Lung (tissue), 12 donors: Measurements from ENCODE around the gene SLC36A2. TPM values are rescaled to one million over a fixed set of nuclear protein-coding genes. Genes with fewer than 3 reads are reported as not detected.

Source experiments
- ATAC-seq: fragments of 200-7000 bp; cut with Tn5 transposase; one replicate; pipeline ENCODE4 v1.9.1; 2020; ENCODE audit warnings: moderate number of reproducible peaks; ENCODE audit not compliant: insufficient read depth, low FRiP score
- DNase-seq, 3 donors: peaks; one replicate each; pipeline ENCODE4 v3.0.0-alpha.2; 2013 to 2017
- H3K27ac ChIP-seq, 2 donors: one replicate each; pipeline ENCODE4 v1.5.1; 2013; ENCODE audit warnings: mild to moderate bottlenecking in 2 of 2, moderate library complexity in 2 of 2, control low read depth in 1 of 2, inconsistent platforms in 1 of 2, low read depth in 1 of 2, low read length in 1 of 2
- H3K27me3 ChIP-seq, 3 donors: one replicate each; pipeline ENCODE4 v1.5.1; 2013; ENCODE audit warnings: low read length in 2 of 3; ENCODE audit not compliant: control insufficient read depth in 3 of 3, insufficient read depth in 3 of 3
- H3K36me3 ChIP-seq, 4 donors: one replicate each; pipeline ENCODE4 v1.5.1; 2013; ENCODE audit warnings: low read length in 4 of 4, mild to moderate bottlenecking in 1 of 4, moderate library complexity in 1 of 4; ENCODE audit not compliant: control insufficient read depth in 4 of 4, insufficient read depth in 4 of 4
- H3K4me1 ChIP-seq, 5 donors: one replicate each; pipeline ENCODE4 v1.5.1; 2013; ENCODE audit warnings: low read length in 5 of 5, mild to moderate bottlenecking in 2 of 5, moderate library complexity in 1 of 5; ENCODE audit not compliant: control insufficient read depth in 5 of 5, insufficient read depth in 5 of 5
- H3K4me3 ChIP-seq: one replicate; pipeline ENCODE4 v1.5.1; 2013; ENCODE audit warnings: mild to moderate bottlenecking, control low read depth, moderate library complexity
- H3K9ac ChIP-seq, 2 donors: one replicate each; pipeline ENCODE4 v1.5.1; 2013; ENCODE audit warnings: low read length in 2 of 2, control low read depth in 1 of 2; ENCODE audit not compliant: insufficient read depth in 1 of 2
- H3K9me3 ChIP-seq, 4 donors: one replicate each; pipeline ENCODE4 v1.5.1; 2013; ENCODE audit warnings: low read length in 3 of 4, mild to moderate bottlenecking in 1 of 4, moderate library complexity in 1 of 4; ENCODE audit not compliant: control insufficient read depth in 4 of 4, insufficient read depth in 3 of 4
- WGBS, 2 donors: extraction: QIAGEN DNeasy Blood & Tissue Kit; methylation state at CpG; one replicate each; pipeline ENCODE4 v1.1.7; 2013; 5-methylcytosine and 5-hydroxymethylcytosine counted together
- polyA plus RNA-seq, 2 donors: library from polyadenylated mRNA; stranded (reverse); fragments of 200-250 nt; gene quantifications; one replicate each; pipeline ENCODE4 v1.2.1, GENCODE V29; 2013
- total RNA-seq, 2 donors: library from RNA; depleted of rRNA in 1 of 2; stranded (reverse); fragments of >200 nt in 1 of 2; gene quantifications; one replicate each; pipeline ENCODE4 v1.2.1, GENCODE V29; 2014 to 2021
- TF ChIP-seq, protein P1 (sequence below): IDR thresholded peaks from 2 replicates; pipeline ENCODE4 v1.5.1; 2012; ENCODE audit warnings: mild to moderate bottlenecking; ENCODE audit errors: control extremely low read depth, extremely low read depth
- donor health status: control.
- donor health status: control.
- donor health status: Bipolar disorder and iron deficiency.
- donor health status: healthy.
- donor health status: DM: yes; HTN: yes; CAD: no.

Gene SLC36A2
- total and polyA plus RNA-seq, 4 donors: not detected

DNA sequence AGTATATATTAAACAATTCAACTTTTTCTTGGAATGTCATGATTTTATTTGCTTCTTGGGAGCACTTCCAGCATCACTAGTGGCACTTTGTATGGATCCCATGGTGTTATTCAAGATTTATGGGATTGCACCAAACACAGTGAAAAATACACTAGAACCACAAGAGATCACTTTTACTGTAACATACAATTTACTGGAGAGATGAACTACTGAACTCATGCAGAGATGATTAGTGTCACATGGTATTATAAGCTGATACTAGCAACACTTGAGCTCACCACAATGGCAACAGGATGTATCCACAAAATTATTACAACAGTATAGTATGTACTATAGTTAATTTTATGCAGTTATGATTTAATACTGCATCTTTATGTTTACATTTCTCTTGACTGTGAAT is 16.3 kb upstream of the SLC36A2 start:
- Histone ChIP-seq H3K9ac (no peak overlapping the region), H3K4me1 (no peaks in the 10 kb centered on the region), H3K9me3 (peaks cover 0 to 27% (median 12%) of the 10 kb centered on the region in 4 donors), H3K27ac (no peak overlapping the region), H3K4me3 (no peak overlapping the region), H3K27me3 (no peaks in the 10 kb centered on the region), H3K36me3 (no peaks in the 10 kb centered on the region)
- no peak for DNase-seq
- no peak for ATAC-seq
- TF ChIP-seq, protein P1, sequence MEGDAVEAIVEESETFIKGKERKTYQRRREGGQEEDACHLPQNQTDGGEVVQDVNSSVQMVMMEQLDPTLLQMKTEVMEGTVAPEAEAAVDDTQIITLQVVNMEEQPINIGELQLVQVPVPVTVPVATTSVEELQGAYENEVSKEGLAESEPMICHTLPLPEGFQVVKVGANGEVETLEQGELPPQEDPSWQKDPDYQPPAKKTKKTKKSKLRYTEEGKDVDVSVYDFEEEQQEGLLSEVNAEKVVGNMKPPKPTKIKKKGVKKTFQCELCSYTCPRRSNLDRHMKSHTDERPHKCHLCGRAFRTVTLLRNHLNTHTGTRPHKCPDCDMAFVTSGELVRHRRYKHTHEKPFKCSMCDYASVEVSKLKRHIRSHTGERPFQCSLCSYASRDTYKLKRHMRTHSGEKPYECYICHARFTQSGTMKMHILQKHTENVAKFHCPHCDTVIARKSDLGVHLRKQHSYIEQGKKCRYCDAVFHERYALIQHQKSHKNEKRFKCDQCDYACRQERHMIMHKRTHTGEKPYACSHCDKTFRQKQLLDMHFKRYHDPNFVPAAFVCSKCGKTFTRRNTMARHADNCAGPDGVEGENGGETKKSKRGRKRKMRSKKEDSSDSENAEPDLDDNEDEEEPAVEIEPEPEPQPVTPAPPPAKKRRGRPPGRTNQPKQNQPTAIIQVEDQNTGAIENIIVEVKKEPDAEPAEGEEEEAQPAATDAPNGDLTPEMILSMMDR: no peak

DNA sequence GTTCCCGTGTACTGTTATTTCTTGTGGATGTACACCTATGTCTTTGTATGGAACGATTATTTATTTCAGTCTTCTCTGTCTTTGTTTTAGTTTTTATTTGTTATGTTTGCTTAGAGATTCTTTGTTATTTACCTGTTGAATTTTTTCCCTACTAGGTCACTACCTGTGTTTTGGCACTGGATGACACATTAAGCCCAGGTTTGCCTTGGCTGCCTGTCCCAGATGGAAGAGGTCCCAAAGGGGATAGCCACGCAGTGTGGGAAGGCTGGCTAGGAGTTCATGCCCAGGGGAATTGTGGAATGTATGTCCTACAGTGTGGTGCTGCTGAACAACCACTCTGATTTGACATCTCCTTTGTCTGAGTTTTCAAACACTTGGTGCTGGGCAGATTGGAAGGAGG is 15.6 kb upstream of the SLC36A2 start:
- TF ChIP-seq, protein P1: no peak
- DNase-seq: no peak
- no peaks in the 10 kb centered on the region for H3K36me3 ChIP-seq
- WGBS, 2 donors: 84 to 88% methylated on average over 3 of the region's 3 CpGs
- H3K9me3 ChIP-seq: peaks cover 0 to 21% (median 11%) of the 10 kb centered on the region in 4 donors
- no peak overlapping the region for H3K27ac ChIP-seq
- no peaks in the 10 kb centered on the region for H3K4me1 ChIP-seq
- H3K4me3 ChIP-seq: no peak overlapping the region
- H3K9ac ChIP-seq: no peak overlapping the region
- no peaks in the 10 kb centered on the region for H3K27me3 ChIP-seq
- ATAC-seq: no peak

DNA sequence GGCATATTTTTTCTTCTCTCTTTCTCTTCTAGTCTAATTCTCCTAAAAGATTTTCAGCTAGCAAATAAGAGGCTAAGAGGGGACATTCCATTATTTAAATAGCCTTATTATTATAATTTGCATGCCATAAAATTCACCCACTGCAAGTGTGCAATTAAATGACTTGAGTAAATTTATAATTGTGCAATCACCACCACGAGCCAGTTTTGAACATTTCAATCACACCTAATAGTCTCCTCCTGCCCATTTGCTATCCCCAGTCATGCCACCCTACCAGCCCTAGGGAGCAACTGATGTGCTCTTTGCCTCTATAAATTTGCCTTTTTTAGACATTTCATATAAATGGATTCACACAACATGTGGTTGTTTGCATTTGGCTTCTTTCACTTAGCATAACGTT is 12.0 kb upstream of the SLC36A2 start:
- ATAC-seq (no peak), DNase-seq (no peak)
- Histone ChIP-seq H3K9me3 (peaks cover 0 to 13% (median 3%) of the 10 kb centered on the region in 4 donors), H3K4me3 (no peak overlapping the region), H3K27me3 (no peaks in the 10 kb centered on the region), H3K36me3 (no peaks in the 10 kb centered on the region), H3K4me1 (no peaks in the 10 kb centered on the region), H3K9ac (no peak overlapping the region), H3K27ac (no peak overlapping the region)
- TF ChIP-seq, protein P1: no peak
- WGBS, 2 donors: 57 to 65% methylated on average over 2 of the region's 2 CpGs

DNA sequence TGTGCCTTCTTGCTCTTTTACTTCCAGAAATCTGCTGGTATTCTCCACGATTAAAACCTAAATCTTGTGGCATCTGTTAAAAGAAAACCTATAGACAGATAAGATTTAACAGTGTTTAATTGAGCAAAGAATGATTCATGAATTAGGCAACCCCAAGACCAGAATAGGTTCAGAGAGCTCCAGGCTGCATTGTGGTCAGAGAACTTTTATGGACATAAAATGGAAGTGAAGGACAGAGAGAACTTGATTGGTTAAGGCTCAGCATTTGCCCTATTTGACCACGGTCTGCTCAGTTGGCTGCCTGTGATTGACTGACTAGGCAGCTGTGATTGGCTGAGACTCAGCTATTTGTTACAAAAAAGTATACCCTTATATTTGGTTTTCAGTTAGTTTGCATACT is 10.4 kb upstream of the SLC36A2 start:
- no peak for ATAC-seq
- Histone ChIP-seq H3K27ac (no peak overlapping the region), H3K36me3 (no peaks in the 10 kb centered on the region), H3K4me1 (no peaks in the 10 kb centered on the region), H3K9ac (no peak overlapping the region), H3K27me3 (no peaks in the 10 kb centered on the region), H3K4me3 (no peak overlapping the region), H3K9me3 (peaks cover 0 to 10% (median 1%) of the 10 kb centered on the region in 4 donors)
- TF ChIP-seq, protein P1: no peak
- DNase-seq: no peak
- WGBS, 2 donors: 70 to 71% methylated on average over 2 of the region's 2 CpGs
